ENCODE results near the gene SCN11A. TPM values are rescaled to one million over a fixed set of nuclear protein-coding genes. Genes with fewer than 3 reads are reported as not detected.

Gene SCN11A
- total RNA-seq, 2 donors from 2014 or later: 0.05 to 0.61 TPM

GRCh38 chr3:39028546-39028945 lies 23.2 kb downstream of the SCN11A start:
- no peak overlapping the region for H3K4me3 ChIP-seq
- no peaks in the 10 kb centered on the region for H3K9me3 ChIP-seq
- no peak overlapping the region for H3K27ac ChIP-seq
- no peak overlapping the region for H3K9ac ChIP-seq (ENCODE audit: low read depth in 2 of 2, low read length in 2 of 2)
- no peaks in the 10 kb centered on the region for H3K36me3 ChIP-seq
- no peaks in the 10 kb centered on the region for H3K27me3 ChIP-seq
- intact Hi-C loops (cut with DNase I): no loop called here
- DNase-seq: no peak
- TF ChIP-seq CTCF (IDR thresholded peaks at IDR 0.05): no peak
- H3K4me1 ChIP-seq: no peaks in the 10 kb centered on the region

- Histone ChIP-seq H3K27me3 (no peaks in the 10 kb centered on the region), H3K4me1 (no peaks in the 10 kb centered on the region), H3K9me3 (no peaks in the 10 kb centered on the region), H3K9ac (ENCODE audit: low read depth in 2 of 2, low read length in 2 of 2) (no peak overlapping the region), H3K27ac (no peak overlapping the region), H3K36me3 (no peaks in the 10 kb centered on the region), H3K4me3 (no peak overlapping the region)
- intact Hi-C loops (cut with DNase I): no loop called here
- TF ChIP-seq CTCF (IDR thresholded peaks at IDR 0.05): no peak
- no peak for DNase-seq
Observed at GRCh38 chr3:39025222-39025970, 26.3 kb downstream of the SCN11A start.

GRCh38 chr3:39024497-39024896 lies 27.2 kb downstream of the SCN11A start:
- Histone ChIP-seq H3K9me3 (no peaks in the 10 kb centered on the region), H3K36me3 (no peaks in the 10 kb centered on the region), H3K27me3 (no peaks in the 10 kb centered on the region), H3K27ac (no peak overlapping the region), H3K4me3 (no peak overlapping the region), H3K4me1 (no peaks in the 10 kb centered on the region), H3K9ac (ENCODE audit: low read depth in 2 of 2, low read length in 2 of 2) (no peak overlapping the region)
- TF ChIP-seq CTCF (IDR thresholded peaks at IDR 0.05): no peak
- no peak for DNase-seq
- intact Hi-C loops (cut with DNase I): no loop called here

- TF ChIP-seq CTCF (IDR thresholded peaks at IDR 0.05): no peak
- Histone ChIP-seq H3K27ac (no peak overlapping the region), H3K9ac (ENCODE audit: low read depth in 2 of 2, low read length in 2 of 2) (no peak overlapping the region), H3K4me1 (no peaks in the 10 kb centered on the region), H3K4me3 (no peak overlapping the region), H3K9me3 (no peaks in the 10 kb centered on the region), H3K36me3 (no peaks in the 10 kb centered on the region), H3K27me3 (no peaks in the 10 kb centered on the region)
- no peak for DNase-seq
- intact Hi-C loops (cut with DNase I): no loop called here
Observed at GRCh38 chr3:39022286-39022630, 29.5 kb downstream of the SCN11A start.

GRCh38 chr3:39021465-39022285 lies 30.1 kb downstream of the SCN11A start:
- Histone ChIP-seq H3K36me3 (no peaks in the 10 kb centered on the region), H3K27ac (no peak overlapping the region), H3K9ac (ENCODE audit: low read depth in 2 of 2, low read length in 2 of 2) (no peak overlapping the region), H3K4me3 (no peak overlapping the region), H3K4me1 (no peaks in the 10 kb centered on the region), H3K27me3 (no peaks in the 10 kb centered on the region), H3K9me3 (no peaks in the 10 kb centered on the region)
- intact Hi-C loops (cut with DNase I): no loop called here
- no peak for TF ChIP-seq CTCF (IDR thresholded peaks at IDR 0.05)
- no peak for DNase-seq

Measured in colonic mucosa (tissue), 4 donors.